A673 (cell line): ENCODE data around the gene RAP1GAP2. TPM values are rescaled to one million over a fixed set of nuclear protein-coding genes. Genes with fewer than 3 reads are reported as not detected.

Experiments
- BruUV-seq: library from RNA; stranded (reverse); fragments of 400-500 nt; replicated peaks from 2 replicates; lab custom pipeline; 2021; lab: Mats Ljungman, UMichigan
- CTCF ChIA-PET: fragments of 300-600 bp; sonication (Branson Sonifier 250); formaldehyde crosslinking; loops from one replicate; lab custom pipeline; 2022; ENCODE audit warnings: antibody characterized with exemption; lab: Charles Lee
- POLR2A ChIA-PET: fragments of 300-600 bp; sonication (Branson Sonifier 250); formaldehyde crosslinking; loops from one replicate; lab custom pipeline; 2022; ENCODE audit warnings: antibody characterized with exemption; ENCODE audit not compliant: low non-redundant PET; lab: Charles Lee
- DNase-seq: peaks from one replicate; pipeline ENCODE4 v3.0.0-alpha.2; 2015; ENCODE audit warnings: low spot score
- H3K27ac ChIP-seq: fragments of 200-600 bp; sonication (generic); 2 replicates; pipeline ENCODE4 v1.5.1; 2016; ENCODE audit warnings: mixed run types, low read depth, mild to moderate bottlenecking, mixed read lengths, antibody characterized with exemption, low read length; ENCODE audit not compliant: poor library complexity, severe bottlenecking
- H3K27me3 ChIP-seq: fragments of 200-600 bp; sonication (generic); replicated peaks from 2 replicates; pipeline ENCODE4 v1.6.1; 2017; ENCODE audit warnings: mixed run types, low read depth, mild to moderate bottlenecking, mixed read lengths, antibody characterized with exemption, low read length; ENCODE audit not compliant: insufficient read depth, poor library complexity
- H3K36me3 ChIP-seq: fragments of 200-600 bp; sonication (generic); 2 replicates; pipeline ENCODE4 v1.6.1; 2016; ENCODE audit warnings: mixed run types, mild to moderate bottlenecking, mixed read lengths, antibody characterized with exemption, low read length; ENCODE audit not compliant: insufficient read depth, poor library complexity, severe bottlenecking
- H3K4me1 ChIP-seq: fragments of 200-600 bp; sonication (generic); 2 replicates; pipeline ENCODE4 v1.6.1; 2017; ENCODE audit warnings: mixed run types, mild to moderate bottlenecking, mixed read lengths, antibody characterized with exemption, low read length; ENCODE audit not compliant: insufficient read depth, poor library complexity, severe bottlenecking
- H3K4me3 ChIP-seq: fragments of 200-600 bp; sonication (generic); 2 replicates; pipeline ENCODE4 v1.5.1; 2016; ENCODE audit warnings: low read depth, mixed run types, mild to moderate bottlenecking, mixed read lengths, low read length; ENCODE audit not compliant: poor library complexity, severe bottlenecking
- H3K9me3 ChIP-seq: fragments of 200-600 bp; sonication (generic); 2 replicates; pipeline ENCODE4 v1.6.1; 2016; ENCODE audit warnings: mixed run types, low read depth, mild to moderate bottlenecking, mixed read lengths, antibody characterized with exemption, low read length; ENCODE audit not compliant: poor library complexity, severe bottlenecking
- EZH2 ChIP-seq: fragments of 200-600 bp; sonication (generic); IDR thresholded peaks from 2 replicates; pipeline ENCODE4 v1.6.1; 2017; ENCODE audit warnings: borderline replicate concordance, low read depth, mild to moderate bottlenecking, mixed read lengths, antibody characterized with exemption, low read length; ENCODE audit not compliant: poor library complexity, severe bottlenecking
- intact Hi-C: fragments of 100-400 bp; cut with micrococcal nuclease; formaldehyde crosslinking; loops from one replicate; pipeline ENCODE4 v1.10.0; 2022; ENCODE audit not compliant: unreplicated experiment
- total RNA-seq: library from RNA; stranded (reverse); gene quantifications from 2 replicates; pipeline ENCODE4 v1.2.3, GENCODE V29; 2021
- TF ChIP-seq, protein P1 (sequence below): fragments of 300-800, 200-600 bp; sonication (generic); conservative IDR thresholded peaks from 2 replicates; pipeline ENCODE4 v1.5.1; 2017; ENCODE audit warnings: low read depth, mild to moderate bottlenecking, antibody characterized with exemption, low read length, moderate library complexity, mixed read lengths

RAP1GAP2 gene
- total RNA-seq, 1 experiment from 2014 or later, result 0.06 TPM

DNA sequence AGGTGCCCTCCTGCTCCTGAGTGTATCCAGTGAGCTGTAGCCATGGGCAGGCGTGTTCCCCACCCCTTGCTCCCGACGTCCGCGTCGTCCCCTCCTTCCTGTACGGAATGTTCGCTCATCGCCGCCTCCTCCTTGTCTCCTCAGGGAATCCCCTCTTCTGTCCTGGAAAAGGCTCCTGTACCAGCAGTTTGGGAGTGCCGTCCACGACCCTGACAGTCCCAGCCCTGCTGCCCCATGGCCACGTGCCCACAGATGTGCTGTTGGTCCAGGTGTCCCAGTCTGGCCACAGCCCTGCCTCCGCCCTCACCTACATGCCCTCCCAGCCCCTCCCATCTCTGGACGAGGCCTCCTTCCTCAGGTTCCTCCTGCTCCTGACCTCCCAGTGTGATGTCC, 237.0 kb downstream of the RAP1GAP2 start:
- Histone ChIP-seq H3K9me3 (no peaks in the 10 kb centered on the region), H3K4me1 (no peaks in the 10 kb centered on the region), H3K27ac (no peak overlapping the region), H3K27me3 (no peaks in the 10 kb centered on the region), H3K4me3 (no peak overlapping the region), H3K36me3 (no peaks in the 10 kb centered on the region)
- CTCF ChIA-PET, result no interaction called here
- DNase-seq, result no peak
- no TSS peak for BruUV-seq
- intact Hi-C loops, result no loop called here
- TF ChIP-seq EZH2, result no peak
- TF ChIP-seq, protein P1, sequence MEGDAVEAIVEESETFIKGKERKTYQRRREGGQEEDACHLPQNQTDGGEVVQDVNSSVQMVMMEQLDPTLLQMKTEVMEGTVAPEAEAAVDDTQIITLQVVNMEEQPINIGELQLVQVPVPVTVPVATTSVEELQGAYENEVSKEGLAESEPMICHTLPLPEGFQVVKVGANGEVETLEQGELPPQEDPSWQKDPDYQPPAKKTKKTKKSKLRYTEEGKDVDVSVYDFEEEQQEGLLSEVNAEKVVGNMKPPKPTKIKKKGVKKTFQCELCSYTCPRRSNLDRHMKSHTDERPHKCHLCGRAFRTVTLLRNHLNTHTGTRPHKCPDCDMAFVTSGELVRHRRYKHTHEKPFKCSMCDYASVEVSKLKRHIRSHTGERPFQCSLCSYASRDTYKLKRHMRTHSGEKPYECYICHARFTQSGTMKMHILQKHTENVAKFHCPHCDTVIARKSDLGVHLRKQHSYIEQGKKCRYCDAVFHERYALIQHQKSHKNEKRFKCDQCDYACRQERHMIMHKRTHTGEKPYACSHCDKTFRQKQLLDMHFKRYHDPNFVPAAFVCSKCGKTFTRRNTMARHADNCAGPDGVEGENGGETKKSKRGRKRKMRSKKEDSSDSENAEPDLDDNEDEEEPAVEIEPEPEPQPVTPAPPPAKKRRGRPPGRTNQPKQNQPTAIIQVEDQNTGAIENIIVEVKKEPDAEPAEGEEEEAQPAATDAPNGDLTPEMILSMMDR, result no peak
- POLR2A ChIA-PET, result no interaction called here

DNA sequence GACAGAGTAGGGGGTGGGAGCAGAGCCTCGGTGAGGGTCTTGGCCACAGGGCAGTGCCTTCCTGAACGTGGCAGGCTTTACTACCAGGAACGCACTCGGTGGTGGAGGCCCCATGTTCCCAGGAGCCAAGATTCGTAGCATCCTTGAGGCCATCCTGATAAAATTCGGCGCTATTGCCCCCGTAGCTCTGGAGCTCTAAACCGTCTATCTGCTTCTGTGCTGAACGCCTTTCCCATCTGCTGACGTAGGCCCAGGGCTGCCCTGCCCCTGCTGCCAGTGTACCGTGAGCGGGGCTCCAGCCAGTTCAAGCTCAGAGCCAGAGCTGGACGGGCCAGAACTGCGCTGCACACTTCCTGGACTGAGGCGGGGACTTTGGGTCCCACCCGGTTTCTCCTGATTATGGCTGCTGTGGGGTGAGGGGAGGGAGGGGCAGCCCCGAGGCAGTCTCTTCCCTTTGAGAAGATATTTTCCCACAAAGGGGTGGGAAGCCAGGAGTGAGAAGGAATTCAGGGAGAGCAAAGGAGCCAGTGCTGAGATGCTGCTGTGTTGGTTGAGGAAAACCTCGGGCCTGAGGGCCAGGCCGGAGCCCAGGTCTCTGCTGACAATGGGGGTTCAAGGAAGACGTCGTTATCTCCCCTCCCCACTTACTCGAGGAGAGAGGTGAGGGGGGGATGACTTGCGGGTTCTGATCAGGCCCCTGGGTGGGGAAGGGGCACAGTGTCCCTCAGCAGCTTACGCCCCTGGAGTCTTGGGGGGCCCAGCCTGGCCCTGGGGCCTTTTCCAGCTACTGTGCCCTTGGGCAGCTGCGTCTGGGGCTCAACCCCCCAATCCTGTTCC, 237.7 kb downstream of the RAP1GAP2 start:
- Histone ChIP-seq H3K4me1 (no peaks in the 10 kb centered on the region), H3K9me3 (no peaks in the 10 kb centered on the region), H3K27me3 (no peaks in the 10 kb centered on the region), H3K4me3 (no peak overlapping the region), H3K36me3 (no peaks in the 10 kb centered on the region), H3K27ac (no peak overlapping the region)
- ChIA-PET POLR2A (no interaction called here), CTCF (no interaction called here)
- no peak for DNase-seq
- intact Hi-C loops, result no loop called here
- BruUV-seq, result no TSS peak
- TF ChIP-seq, protein P1, result no peak
- TF ChIP-seq EZH2, result no peak

DNA sequence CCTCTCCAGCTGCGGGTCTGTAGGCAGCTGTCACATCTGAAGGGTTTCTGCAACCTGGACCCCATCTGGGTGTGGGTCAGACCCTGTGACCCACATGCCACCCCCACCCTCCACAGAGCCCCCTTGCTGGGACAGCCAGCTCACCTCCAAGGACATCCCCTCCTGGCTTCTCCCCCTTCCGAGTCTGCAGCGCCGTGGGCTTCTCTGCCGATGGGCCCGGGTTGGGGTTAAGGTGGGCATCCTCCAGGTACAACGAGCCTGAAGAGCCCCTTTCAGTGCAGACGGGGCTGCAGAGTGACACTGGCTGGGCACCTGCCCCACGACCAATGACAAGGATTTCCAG, 238.3 kb downstream of the RAP1GAP2 start:
- Histone ChIP-seq H3K27me3 (no peaks in the 10 kb centered on the region), H3K27ac (no peak overlapping the region), H3K9me3 (no peaks in the 10 kb centered on the region), H3K36me3 (no peaks in the 10 kb centered on the region), H3K4me1 (no peaks in the 10 kb centered on the region), H3K4me3 (no peak overlapping the region)
- CTCF ChIA-PET, result no interaction called here
- intact Hi-C loops, result no loop called here
- DNase-seq, result no peak
- TF ChIP-seq, protein P1, result no peak
- no peak for TF ChIP-seq EZH2
- BruUV-seq, result no TSS peak
- POLR2A ChIA-PET, result no interaction called here
